HCT116 (cell line): ENCODE results near the gene PPM1A. TPM values are rescaled to one million over a fixed set of nuclear protein-coding genes. Genes with fewer than 3 reads are reported as not detected.

ENCODE experiments used
- ATAC-seq: fragments of 200-7000 bp; cut with Tn5 transposase; 2 replicates; pipeline ENCODE4 v1.9.1; 2020; ENCODE audit warnings: mild to moderate bottlenecking, moderate library complexity
- BruUV-seq: library from RNA; stranded (reverse); fragments of 400-500 nt; replicated peaks from 2 replicates; lab custom pipeline; 2021; lab: Mats Ljungman, UMichigan
- CTCF ChIA-PET: fragments of 300-600 bp; sonication (Branson Sonifier 250); formaldehyde crosslinking; loops from one replicate; lab custom pipeline; 2021; ENCODE audit warnings: antibody characterized with exemption; lab: Charles Lee
- POLR2A ChIA-PET: fragments of 300-600, 350-600 bp; sonication (Branson Sonifier 250); formaldehyde crosslinking; loops from one replicate; lab custom pipeline; 2021; ENCODE audit warnings: antibody characterized with exemption; lab: Charles Lee
- RAD21 ChIA-PET, 2 experiments: fragments of 300-600 bp; sonication (Branson Sonifier 250); formaldehyde crosslinking; loops; one replicate each; lab custom pipeline; 2023; ENCODE audit warnings: low total read pairs in 2 of 2; ENCODE audit not compliant: uncharacterized antibody in 2 of 2, unreplicated experiment in 2 of 2, low non-redundant PET in 1 of 2; lab: Charles Lee
- DNase-seq: peaks from one replicate; pipeline ENCODE4 v3.0.0-alpha.2; 2010; ENCODE audit warnings: low read depth, low spot score
- H2AFZ ChIP-seq: fragments of 200-600 bp; shearing (Covaris generic), sonication (generic); 2 replicates; pipeline ENCODE4 v1.6.1; 2017; ENCODE audit warnings: low read depth, mixed run types, mixed read lengths, antibody characterized with exemption, low read length; ENCODE audit not compliant: poor library complexity, severe bottlenecking
- H3K27ac ChIP-seq: 2 replicates; pipeline ENCODE4 v1.5.1; 2012; ENCODE audit warnings: low read depth, low read length
- H3K27me3 ChIP-seq: fragments of 200-600 bp; sonication (generic); 2 replicates; pipeline ENCODE4 v1.6.1; 2016; ENCODE audit warnings: mixed run types, low read length, mixed read lengths; ENCODE audit not compliant: insufficient read depth
- H3K36me3 ChIP-seq, 2 experiments: fragments of 200-500 bp in 1 of 2; fragments of 200-600 bp in 1 of 2; sonication (Bioruptor generic) in 1 of 2; sonication (generic) in 1 of 2; 2 replicates each; pipeline versions ENCODE4 v1.5.1 to v1.6.1; 2014 to 2016; ENCODE audit warnings: low read length in 2 of 2, inconsistent platforms in 1 of 2, mixed read lengths in 1 of 2, mixed run types in 1 of 2; ENCODE audit not compliant: insufficient read depth in 2 of 2, control insufficient read depth in 1 of 2
- H3K4me1 ChIP-seq, 2 experiments: fragments of 200-600 bp in 1 of 2; sonication (generic) in 1 of 2; 2 replicates each; pipeline versions ENCODE4 v1.5.1 to v1.6.1; 2012 to 2017; ENCODE audit warnings: low read length in 2 of 2, inconsistent platforms in 1 of 2, mild to moderate bottlenecking in 1 of 2, mixed read lengths in 1 of 2, mixed run types in 1 of 2, moderate library complexity in 1 of 2; ENCODE audit not compliant: insufficient read depth in 2 of 2, control insufficient read depth in 1 of 2
- H3K4me2 ChIP-seq: fragments of 200-600 bp; sonication (generic); 2 replicates; pipeline ENCODE4 v1.6.1; 2017; ENCODE audit warnings: mixed run types, low read length, mixed read lengths
- H3K4me3 ChIP-seq, 2 experiments: fragments of 200-600 bp in 1 of 2; sonication (generic) in 1 of 2; replicated peaks in 1 of 2; 2 replicates each; pipeline ENCODE4 v1.5.1; 2011 to 2016; ENCODE audit warnings: low read length in 2 of 2, control low read depth in 1 of 2, low read depth in 1 of 2, mild to moderate bottlenecking in 1 of 2, mixed read lengths in 1 of 2, mixed run types in 1 of 2
- H3K79me2 ChIP-seq: fragments of 200-600 bp; sonication (generic); 2 replicates; pipeline ENCODE4 v1.6.1; 2017; ENCODE audit warnings: mild to moderate bottlenecking, mixed run types, low read length, moderate library complexity, mixed read lengths; ENCODE audit not compliant: insufficient read depth
- H3K9ac ChIP-seq: fragments of 200-600 bp; sonication (generic); 2 replicates; pipeline ENCODE4 v1.6.1; 2016; ENCODE audit warnings: low read length, mixed read lengths
- H3K9me2 ChIP-seq: fragments of 200-600 bp; sonication (generic), shearing (Covaris generic); 2 replicates; pipeline ENCODE4 v1.6.1; 2017; ENCODE audit warnings: mixed run types, mild to moderate bottlenecking, moderate library complexity; ENCODE audit not compliant: insufficient read depth
- H3K9me3 ChIP-seq, 2 experiments: fragments of 200-500 bp in 1 of 2; fragments of 200-600 bp in 1 of 2; sonication (Bioruptor generic) in 1 of 2; sonication (generic) in 1 of 2; 2 replicates each; pipeline ENCODE4 v1.6.1; 2014 to 2017; ENCODE audit warnings: low read length in 2 of 2, mixed read lengths in 2 of 2, inconsistent platforms in 1 of 2, low read depth in 1 of 2, mild to moderate bottlenecking in 1 of 2, mixed run types in 1 of 2, moderate library complexity in 1 of 2; ENCODE audit not compliant: control insufficient read depth in 1 of 2, insufficient read depth in 1 of 2
- H4K20me1 ChIP-seq: fragments of 200-600 bp; sonication (generic), shearing (Covaris generic); 2 replicates; pipeline ENCODE4 v1.6.1; 2017; ENCODE audit warnings: mixed run types, mild to moderate bottlenecking, moderate library complexity; ENCODE audit not compliant: insufficient read depth
- ATF3 ChIP-seq: IDR thresholded peaks from 2 replicates; pipeline ENCODE4 v1.6.1; 2012
- CBX3 ChIP-seq: IDR thresholded peaks from 2 replicates; pipeline ENCODE4 v1.6.1; 2012; ENCODE audit warnings: low read depth
- CEBPB ChIP-seq: IDR thresholded peaks from 2 replicates; pipeline ENCODE4 v1.6.1; 2012; ENCODE audit warnings: low read depth
- CTCF ChIP-seq, 3 experiments: fragments of 200-600 bp in 1 of 3; sonication (generic) in 1 of 3; IDR thresholded peaks in 2 of 3; conservative IDR thresholded peaks in 1 of 3; 2 replicates each; pipeline ENCODE4 v1.5.1; 2012 to 2017; ENCODE audit warnings: low read depth in 2 of 3, low read length in 2 of 3, antibody characterized with exemption in 1 of 3, borderline replicate concordance in 1 of 3, control low read depth in 1 of 3, mild to moderate bottlenecking in 1 of 3, mixed read lengths in 1 of 3, mixed run types in 1 of 3, moderate library complexity in 1 of 3; ENCODE audit not compliant: insufficient read depth in 1 of 3
- EGR1 ChIP-seq: IDR thresholded peaks from 2 replicates; pipeline ENCODE4 v1.6.1; 2012; ENCODE audit warnings: low read depth
- ELF1 ChIP-seq: IDR thresholded peaks from 2 replicates; pipeline ENCODE4 v1.6.1; 2012; ENCODE audit warnings: low read depth, borderline replicate concordance
- EZH2 ChIP-seq: fragments of 200-600 bp; sonication (generic); IDR thresholded peaks from 2 replicates; pipeline ENCODE4 v1.6.1; 2017; ENCODE audit warnings: antibody characterized with exemption, mixed run types
- EZH2phosphoT487 ChIP-seq: fragments of 200-600 bp; IDR thresholded peaks from 2 replicates; pipeline ENCODE4 v1.6.1; 2018; ENCODE audit warnings: antibody characterized with exemption, borderline replicate concordance
- FOSL1 ChIP-seq: IDR thresholded peaks from 2 replicates; pipeline ENCODE4 v1.6.1; 2012; ENCODE audit warnings: low read depth
- JUND ChIP-seq: IDR thresholded peaks from 2 replicates; pipeline ENCODE4 v1.6.1; 2012
- MAX ChIP-seq: IDR thresholded peaks from 2 replicates; pipeline ENCODE4 v1.6.1; 2012
- RAD21 ChIP-seq: IDR thresholded peaks from 2 replicates; pipeline ENCODE4 v1.6.1; 2012; ENCODE audit warnings: low read depth, mild to moderate bottlenecking
- REST ChIP-seq: IDR thresholded peaks from 2 replicates; pipeline ENCODE4 v1.6.1; 2012; ENCODE audit warnings: low read depth
- SIN3A ChIP-seq: IDR thresholded peaks from 2 replicates; pipeline ENCODE4 v1.6.1; 2012; ENCODE audit warnings: low read depth
- SRF ChIP-seq: IDR thresholded peaks from 2 replicates; pipeline ENCODE4 v1.6.1; 2012; ENCODE audit warnings: low read depth
- TCF7L2 ChIP-seq: IDR thresholded peaks from 2 replicates; pipeline ENCODE4 v1.7.0; 2011; ENCODE audit warnings: borderline replicate concordance, inconsistent platforms; ENCODE audit not compliant: insufficient read depth, insufficient read length; ENCODE audit errors: extremely low read depth
- YY1 ChIP-seq: IDR thresholded peaks from 2 replicates; pipeline ENCODE4 v1.6.1; 2011; ENCODE audit warnings: low read length, low read depth, moderate library complexity, mild to moderate bottlenecking; ENCODE audit not compliant: insufficient replicate concordance; ENCODE audit errors: extremely low read depth
- ZBTB33 ChIP-seq: IDR thresholded peaks from 2 replicates; pipeline ENCODE4 v1.6.1; 2011; ENCODE audit warnings: mild to moderate bottlenecking, low read length, moderate library complexity; ENCODE audit not compliant: insufficient replicate concordance; ENCODE audit errors: extremely low read depth
- ZFX ChIP-seq: fragments of 450-650 bp; IDR thresholded peaks from 2 replicates; pipeline ENCODE4 v1.6.1; 2017
- ZNF274 ChIP-seq: fragments of 200-500 bp; sonication (Bioruptor generic); IDR thresholded peaks from 2 replicates; pipeline ENCODE4 v1.6.1; 2014; ENCODE audit warnings: mild to moderate bottlenecking, low read depth, low read length, inconsistent platforms
- intact Hi-C: fragments of 100-400 bp; cut with micrococcal nuclease; formaldehyde crosslinking; loops from 2 replicates; pipeline ENCODE4 v1.10.0; 2022
- total RNA-seq: library from RNA; stranded (reverse); gene quantifications from one replicate; pipeline ENCODE4 v1.2.1, GENCODE V29; 2021; ENCODE audit not compliant: unreplicated experiment

PPM1A gene
- total RNA-seq, 1 experiment from 2014 or later, result 32.8 TPM

GRCh38 chr14:60323199-60323896 lies 74.3 kb downstream of the PPM1A start:
- CTCF ChIA-PET, result no interaction called here
- Histone ChIP-seq H3K27me3 (no peaks in the 10 kb centered on the region), H3K9me3 (no peaks in the 10 kb centered on the region), H3K4me2 (no peak overlapping the region), H2AFZ (no peak overlapping the region), H3K9me2 (no peaks in the 10 kb centered on the region), H3K79me2 (no peaks in the 10 kb centered on the region), H3K4me3 (no peak overlapping the region), H3K9ac (no peak overlapping the region), H3K4me1 (no peaks in the 10 kb centered on the region), H4K20me1 (no peaks in the 10 kb centered on the region), H3K27ac (no peak overlapping the region), H3K36me3 (no peaks in the 10 kb centered on the region)
- intact Hi-C loops, result no loop called here
- ATAC-seq (no peak; the same call in 1 of the 2 replicates), DNase-seq (no peak)
- POLR2A ChIA-PET, result no interaction called here
- TF ChIP-seq CBX3 (no peak), TCF7L2 (no peak), EGR1 (no peak), REST (no peak), SIN3A (no peak), CEBPB (no peak), MAX (no peak), YY1 (no peak), ELF1 (no peak), CTCF (IDR thresholded peaks at IDR 0.05 in 2 of 3, conservative IDR thresholded peaks at IDR 0.05 in 1 of 3; ENCODE audit: borderline replicate concordance in 1 of 3, insufficient read depth in 1 of 3, low read depth in 2 of 3, low read length in 2 of 3) (no peak), SRF (no peak), JUND (no peak), FOSL1 (no peak), EZH2phosphoT487 (no peak), RAD21 (no peak), ZBTB33 (no peak), ZNF274 (no peak), ATF3 (no peak), ZFX (no peak), EZH2 (no peak)
- no TSS peak for BruUV-seq
- RAD21 ChIA-PET, result no interaction called here
